ENCODE measurements around the gene TBX1. TPM values are rescaled to one million over a fixed set of nuclear protein-coding genes. Genes with fewer than 3 reads are reported as not detected.
A peak's percentile ranks its signal among the peaks of the same experiment; 100 is the strongest.

TBX1 gene
- total RNA-seq, 3 donors from 2014 or later (not counting 1 experiment from before 2014, with no cell fraction given), result 2.0 to 4.6 (median 3.2) TPM

DNA sequence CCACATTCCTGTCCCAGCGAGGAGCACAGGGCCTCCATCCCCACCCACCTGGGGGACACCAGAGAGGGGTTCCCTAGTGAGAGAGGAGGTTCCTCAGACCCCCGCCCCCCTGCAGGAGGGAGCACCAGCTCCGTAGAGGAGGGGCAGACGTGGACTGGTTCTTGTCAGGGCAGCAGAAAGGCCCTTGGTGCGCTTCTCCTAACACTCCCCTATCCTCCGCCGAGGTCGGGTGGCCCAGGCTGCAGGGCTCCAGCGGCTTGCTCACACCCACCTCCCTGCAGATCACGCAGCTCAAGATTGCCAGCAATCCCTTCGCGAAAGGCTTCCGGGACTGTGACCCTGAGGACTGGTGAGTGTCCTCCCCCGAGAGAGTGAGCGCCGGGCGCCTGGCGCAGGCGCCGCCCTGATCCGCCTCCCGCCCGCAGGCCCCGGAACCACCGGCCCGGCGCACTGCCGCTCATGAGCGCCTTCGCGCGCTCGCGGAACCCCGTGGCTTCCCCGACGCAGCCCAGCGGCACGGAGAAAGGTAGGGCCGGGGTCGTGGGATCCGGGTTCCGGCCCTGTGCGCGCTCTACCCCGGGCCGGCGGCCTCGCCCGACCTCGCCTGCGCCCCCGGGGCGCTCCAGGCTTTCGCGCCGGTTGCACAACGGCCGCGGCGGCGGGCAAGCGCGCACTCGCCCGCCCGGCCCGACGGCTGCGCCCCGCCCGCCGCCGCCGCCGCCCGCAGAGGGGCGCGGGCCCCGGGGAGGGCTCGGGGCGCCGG is 5.1 kb downstream of the TBX1 start:
- Histone ChIP-seq H3K36me3 (ENCODE audit: control insufficient read depth, insufficient read depth, low read length) (no peaks in the 10 kb centered on the region), H3K9me3 (ENCODE audit: control insufficient read depth, insufficient read depth, low read length) (no peaks in the 10 kb centered on the region), H3K27ac (ENCODE audit: low read length) (no peak overlapping the region), H3K27me3 (ENCODE audit: control insufficient read depth, insufficient read depth, low read length) (peaks cover 29% of the 10 kb centered on the region), H3K4me3 (ENCODE audit: low read length) (no peak overlapping the region), H3K4me1 (ENCODE audit: control insufficient read depth, insufficient read depth, low read length) (peaks cover 22% of the 10 kb centered on the region)
- ATAC-seq, result peak in 2 of 3 donors; percentile 58 to 62
- Mint-ChIP-seq H3K9me3 (no peaks in the 10 kb centered on the region), H3K4me3 (peak overlapping the region; percentile 83), H3K27ac (peak overlapping the region in 1 of 2 donors; percentile 14), H3K4me1 (peaks cover 5 to 18% of the 10 kb centered on the region in 2 donors), H3K27me3 (ENCODE audit: low read depth in 2 of 2) (peaks cover 19 to 39% of the 10 kb centered on the region in 2 donors), H3K36me3 (no peaks in the 10 kb centered on the region)
- TF ChIP-seq CTCF (IDR thresholded peaks at IDR 0.05), result no peak
- peak; percentile 26 to 51 for DNase-seq
- WGBS (ENCODE audit: insufficient coverage), result 2% methylated on average over 82 of the region's 83 CpGs
- intact Hi-C loops (cut with micrococcal nuclease), result no loop called here

- H3K9me3 Mint-ChIP-seq, result no peaks in the 10 kb centered on the region
- H3K27me3 Mint-ChIP-seq (ENCODE audit: low read depth in 2 of 2), result peaks cover 19 to 39% of the 10 kb centered on the region in 2 donors
- WGBS (ENCODE audit: insufficient coverage), result 3% methylated on average over 36 of the region's 36 CpGs
- intact Hi-C loops (cut with micrococcal nuclease), result no loop called here
- peaks cover 22% of the 10 kb centered on the region for H3K4me1 ChIP-seq (ENCODE audit: control insufficient read depth, insufficient read depth, low read length)
- H3K36me3 ChIP-seq (ENCODE audit: control insufficient read depth, insufficient read depth, low read length), result no peaks in the 10 kb centered on the region
- no peak overlapping the region for H3K4me3 ChIP-seq (ENCODE audit: low read length)
- TF ChIP-seq CTCF (IDR thresholded peaks at IDR 0.05), result no peak
- H3K27ac Mint-ChIP-seq, result no peak overlapping the region
- no peaks in the 10 kb centered on the region for H3K36me3 Mint-ChIP-seq
- peaks cover 29% of the 10 kb centered on the region for H3K27me3 ChIP-seq (ENCODE audit: control insufficient read depth, insufficient read depth, low read length)
- no peak for DNase-seq
- H3K9me3 ChIP-seq (ENCODE audit: control insufficient read depth, insufficient read depth, low read length), result no peaks in the 10 kb centered on the region
- H3K27ac ChIP-seq (ENCODE audit: low read length), result no peak overlapping the region
- no peak overlapping the region for H3K4me3 Mint-ChIP-seq
- peaks cover 5 to 18% of the 10 kb centered on the region in 2 donors for H3K4me1 Mint-ChIP-seq
- peak in 1 of 3 donors; percentile 22 for ATAC-seq
Observed at GRCh38 chr22:19766240-19766510, 5.6 kb downstream of the TBX1 start.

DNA sequence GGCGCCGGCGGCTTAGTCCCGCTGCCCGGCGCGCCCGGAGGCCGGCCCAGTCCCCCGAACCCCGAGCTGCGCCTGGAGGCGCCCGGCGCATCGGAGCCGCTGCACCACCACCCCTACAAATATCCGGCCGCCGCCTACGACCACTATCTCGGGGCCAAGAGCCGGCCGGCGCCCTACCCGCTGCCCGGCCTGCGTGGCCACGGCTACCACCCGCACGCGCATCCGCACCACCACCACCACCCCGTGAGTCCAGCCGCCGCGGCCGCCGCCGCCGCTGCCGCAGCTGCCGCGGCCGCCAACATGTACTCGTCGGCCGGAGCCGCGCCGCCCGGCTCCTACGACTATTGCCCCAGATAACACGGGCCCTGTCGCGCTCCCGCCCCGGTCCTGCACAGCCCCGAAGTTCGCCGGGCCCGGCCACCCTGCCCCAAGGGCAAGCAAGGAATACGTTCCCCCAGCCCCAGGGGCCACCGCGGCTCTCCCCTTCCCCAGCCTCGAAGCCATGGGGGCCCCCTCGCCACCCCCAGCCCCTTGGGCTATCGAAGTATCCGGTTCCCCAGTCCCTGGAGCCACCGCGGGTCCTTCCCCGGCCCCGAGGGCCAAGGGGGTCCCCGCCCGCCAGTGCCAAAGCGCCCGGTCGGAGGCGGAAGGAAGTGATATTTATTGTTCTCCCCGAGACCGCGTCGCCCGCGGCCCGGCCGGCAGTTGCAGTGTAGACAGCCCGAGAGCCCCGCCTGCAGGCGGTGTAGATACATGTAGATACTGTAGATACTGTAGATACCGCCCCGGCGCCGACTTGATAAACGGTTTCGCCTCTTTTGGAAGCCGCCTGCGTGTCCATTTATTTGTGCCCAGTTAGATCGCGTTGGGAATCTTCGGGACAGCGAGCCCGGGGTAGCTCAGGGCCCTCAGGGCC is 6.2 kb downstream of the TBX1 start:
- no peak overlapping the region for H3K27ac ChIP-seq (ENCODE audit: low read length)
- Mint-ChIP-seq H3K4me1 (peaks cover 5 to 18% of the 10 kb centered on the region in 2 donors), H3K9me3 (no peaks in the 10 kb centered on the region), H3K27ac (peak overlapping the region in 1 of 2 donors; percentile 69), H3K27me3 (ENCODE audit: low read depth in 2 of 2) (peaks cover 16 to 36% of the 10 kb centered on the region in 2 donors), H3K36me3 (no peaks in the 10 kb centered on the region), H3K4me3 (peak overlapping the region; percentile 85)
- peak overlapping the region; percentile 39 for H3K4me3 ChIP-seq (ENCODE audit: low read length)
- intact Hi-C loops (cut with micrococcal nuclease), result no loop called here
- H3K9me3 ChIP-seq (ENCODE audit: control insufficient read depth, insufficient read depth, low read length), result no peaks in the 10 kb centered on the region
- 2% methylated on average over 103 of the region's 103 CpGs for WGBS (ENCODE audit: insufficient coverage)
- ATAC-seq, result peak; percentile 81 to 83 (median 82)
- H3K36me3 ChIP-seq (ENCODE audit: control insufficient read depth, insufficient read depth, low read length), result no peaks in the 10 kb centered on the region
- peaks cover 22% of the 10 kb centered on the region for H3K4me1 ChIP-seq (ENCODE audit: control insufficient read depth, insufficient read depth, low read length)
- H3K27me3 ChIP-seq (ENCODE audit: control insufficient read depth, insufficient read depth, low read length), result peaks cover 29% of the 10 kb centered on the region
- TF ChIP-seq CTCF (IDR thresholded peaks at IDR 0.05), result peak; percentile 27
- DNase-seq, result peak; percentile 56 to 60
